HG03060 (cell line): Measurements from ENCODE around the gene AVPR1B.
"Not testable (repeated sequence)": the region's sequence is repeated elsewhere in the genome, so short reads cannot be mapped to it uniquely, and the experiment has no call there.

Experiments
- ATAC-seq: cut with Tn5 transposase; IDR thresholded peaks from one replicate; pipeline ENCODE4 v1.9.1; 2021; ENCODE audit warnings: low read depth, moderate number of reproducible peaks; ENCODE audit not compliant: unreplicated experiment

AVPR1B gene

DNA sequence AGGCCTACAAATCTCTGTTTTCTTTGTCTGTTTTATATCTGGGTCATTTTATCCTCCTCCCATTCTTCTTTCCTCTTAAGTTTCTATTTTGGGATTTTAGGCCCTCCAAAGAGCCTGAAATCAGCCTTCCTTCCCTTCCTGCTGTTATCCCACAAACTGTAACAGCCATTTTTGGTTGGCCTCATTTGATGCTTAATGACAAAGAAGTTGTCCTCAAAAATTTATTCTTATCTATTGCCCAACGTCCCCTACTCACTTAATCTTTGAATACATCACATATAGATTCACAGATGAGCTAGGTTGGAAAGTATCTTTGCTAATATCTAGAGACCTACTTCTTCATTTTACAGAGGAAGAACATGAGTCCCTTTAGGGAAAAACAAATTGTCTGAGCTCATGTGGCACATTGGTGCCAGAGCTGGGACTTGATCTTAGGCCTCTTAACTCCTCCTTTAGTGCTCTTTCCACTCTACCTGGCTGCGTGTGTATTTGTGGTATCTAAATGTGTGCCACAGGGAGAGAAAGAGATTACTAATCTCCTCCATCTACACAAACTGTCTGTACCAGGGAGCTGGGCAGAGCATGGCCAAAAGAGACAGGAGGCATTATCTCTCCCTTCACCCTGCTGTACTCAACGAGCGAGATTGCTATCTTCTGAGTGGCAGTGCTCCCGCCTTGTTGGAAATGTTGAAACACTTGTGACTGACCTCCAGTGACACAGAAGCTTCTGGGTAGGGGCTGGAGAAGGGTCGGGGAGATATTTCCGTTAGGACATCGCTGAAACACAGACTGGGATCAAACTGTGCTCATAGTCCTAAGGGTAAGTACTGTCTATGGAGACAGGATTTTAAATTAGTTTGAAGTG lies 34.1 kb downstream of the AVPR1B start:
- ATAC-seq, result no peak

DNA sequence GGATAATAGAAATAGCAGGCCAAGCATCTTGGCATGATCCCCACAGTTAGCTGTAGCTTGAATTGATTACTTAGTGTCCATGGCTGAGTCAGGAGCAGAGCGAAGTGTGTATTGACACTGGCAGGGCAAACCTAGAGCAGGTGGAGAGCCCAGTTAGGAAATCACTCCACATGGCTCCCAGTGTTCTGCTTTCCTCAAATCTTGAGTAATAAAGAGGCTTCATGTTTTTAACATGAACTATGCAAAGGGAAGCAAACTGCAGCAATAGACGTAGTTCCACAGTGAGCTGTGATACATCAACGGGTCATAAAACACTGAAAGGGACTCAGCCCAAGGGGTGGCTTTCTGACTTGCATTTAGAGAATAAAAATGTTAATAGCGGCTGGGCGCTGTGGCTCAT lies 35.3 kb downstream of the AVPR1B start:
- no peak for ATAC-seq

DNA sequence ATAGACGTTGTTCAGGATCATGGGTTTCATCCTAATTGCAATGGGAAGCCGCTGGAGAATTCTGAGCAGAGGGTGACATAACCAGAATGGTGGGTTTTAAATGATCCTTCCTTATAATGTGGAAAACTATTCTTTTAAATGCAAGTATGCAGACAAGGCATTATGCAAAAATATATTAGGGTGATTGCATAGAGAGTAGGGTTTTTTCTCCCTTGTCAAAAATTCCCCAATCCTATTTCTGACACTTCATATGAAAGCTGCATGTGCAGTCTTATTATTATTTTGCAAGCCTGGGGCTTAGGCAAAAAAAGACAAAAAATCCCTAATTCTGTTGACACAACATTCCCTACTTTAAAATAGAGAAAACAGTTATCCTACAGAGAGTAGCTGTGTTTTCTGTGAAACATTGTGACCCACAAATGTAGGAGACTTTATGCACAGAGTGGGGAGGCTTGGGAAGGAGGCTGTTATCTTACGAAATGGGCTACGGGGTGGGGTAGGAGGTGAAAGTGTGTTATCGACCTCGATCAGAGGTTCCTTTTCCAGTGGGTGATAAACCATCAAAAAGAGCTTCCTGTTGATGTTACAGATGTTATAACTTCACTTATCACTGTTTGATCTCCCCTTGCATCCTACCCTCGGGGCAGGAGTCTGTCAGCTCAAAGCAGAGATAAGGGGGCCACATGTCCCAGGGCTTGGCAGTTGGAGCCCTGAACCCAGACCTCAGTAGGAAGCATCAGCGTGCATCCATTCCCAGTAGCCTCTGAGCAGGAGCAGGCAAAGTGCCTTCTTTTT lies 37.0 kb downstream of the AVPR1B start:
- no peak for ATAC-seq

DNA sequence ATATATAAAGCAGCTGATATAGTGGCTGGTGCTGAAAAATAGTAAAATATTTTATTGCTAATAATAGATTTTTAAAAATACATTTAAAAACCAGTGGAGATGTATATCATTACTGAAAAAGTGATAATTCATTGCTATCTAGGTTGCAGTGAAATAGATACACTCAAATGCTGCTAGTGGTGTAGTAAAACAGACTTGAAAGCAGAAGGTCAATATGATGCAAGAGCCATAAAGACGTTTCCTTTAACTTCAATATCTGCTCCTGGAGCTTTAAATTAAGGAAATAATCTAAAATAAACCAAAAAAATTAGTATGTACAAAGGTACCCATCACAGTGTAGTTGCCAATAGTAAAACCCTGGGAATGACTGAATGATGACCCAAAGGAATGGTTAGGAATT lies 38.1 kb downstream of the AVPR1B start:
- ATAC-seq, result no peak

DNA sequence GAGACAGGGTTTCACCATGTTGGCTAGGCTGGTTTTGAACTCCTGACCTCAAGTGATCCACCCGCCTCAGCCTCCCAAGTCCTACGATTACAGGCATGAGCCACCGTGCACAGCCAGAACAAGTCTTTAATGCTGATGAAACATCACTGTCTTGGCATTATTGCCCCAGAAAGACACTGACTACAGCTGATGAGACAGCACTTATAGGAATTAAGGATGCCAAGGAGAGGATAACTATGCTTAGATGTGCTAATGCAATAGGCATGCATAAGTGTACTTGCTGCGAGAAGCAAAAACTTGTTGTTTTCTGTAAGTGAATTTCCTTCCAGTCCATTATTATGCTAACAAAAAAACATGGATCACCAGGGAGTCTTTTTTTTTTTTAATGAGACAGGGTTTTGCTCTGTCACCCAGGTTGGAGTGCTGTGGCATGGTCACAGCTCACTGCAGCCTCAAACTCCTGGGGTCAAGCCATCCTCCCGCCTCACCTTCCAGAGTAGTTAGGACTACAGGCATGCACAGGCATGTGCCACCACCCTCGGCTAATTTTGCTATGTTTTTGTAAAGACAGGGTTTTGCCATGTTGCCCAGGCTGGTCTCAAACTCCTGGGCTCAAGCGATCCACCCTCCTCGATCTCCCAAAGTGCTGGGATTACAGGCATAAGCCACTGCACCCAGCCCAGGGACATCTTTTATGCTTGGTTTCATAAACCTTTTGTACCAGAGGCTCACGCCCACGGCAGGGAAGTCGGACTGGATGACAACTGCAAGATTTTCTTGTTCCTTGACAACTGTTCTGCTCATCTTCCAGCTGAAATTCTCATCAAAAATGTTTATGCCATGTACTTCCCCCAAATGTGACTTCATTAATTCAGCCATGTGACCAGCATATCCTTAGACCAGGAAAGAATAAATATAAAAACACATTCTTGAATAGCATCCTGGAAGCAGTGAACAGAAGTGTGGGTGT lies 41.1 kb downstream of the AVPR1B start:
- no peak for ATAC-seq

DNA sequence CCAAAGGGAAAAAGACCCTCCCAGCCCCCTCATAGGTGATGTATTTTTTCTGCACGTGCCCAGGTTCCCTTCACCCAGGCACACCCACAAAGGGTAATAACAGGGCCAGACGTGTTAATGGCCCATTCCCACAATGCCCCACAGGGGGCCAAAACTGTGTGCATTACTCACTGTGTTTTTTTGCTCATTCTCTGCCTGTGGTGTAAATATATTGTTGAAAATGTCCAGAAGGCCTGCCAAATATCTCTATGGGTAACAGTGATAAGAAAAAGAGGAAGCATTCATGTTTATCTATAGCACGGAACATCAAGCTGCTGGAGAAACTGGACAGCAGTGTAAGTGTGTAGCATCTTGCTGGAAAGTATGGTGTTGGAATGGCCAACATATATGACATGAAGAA lies 42.3 kb downstream of the AVPR1B start:
- ATAC-seq, result no peak

DNA sequence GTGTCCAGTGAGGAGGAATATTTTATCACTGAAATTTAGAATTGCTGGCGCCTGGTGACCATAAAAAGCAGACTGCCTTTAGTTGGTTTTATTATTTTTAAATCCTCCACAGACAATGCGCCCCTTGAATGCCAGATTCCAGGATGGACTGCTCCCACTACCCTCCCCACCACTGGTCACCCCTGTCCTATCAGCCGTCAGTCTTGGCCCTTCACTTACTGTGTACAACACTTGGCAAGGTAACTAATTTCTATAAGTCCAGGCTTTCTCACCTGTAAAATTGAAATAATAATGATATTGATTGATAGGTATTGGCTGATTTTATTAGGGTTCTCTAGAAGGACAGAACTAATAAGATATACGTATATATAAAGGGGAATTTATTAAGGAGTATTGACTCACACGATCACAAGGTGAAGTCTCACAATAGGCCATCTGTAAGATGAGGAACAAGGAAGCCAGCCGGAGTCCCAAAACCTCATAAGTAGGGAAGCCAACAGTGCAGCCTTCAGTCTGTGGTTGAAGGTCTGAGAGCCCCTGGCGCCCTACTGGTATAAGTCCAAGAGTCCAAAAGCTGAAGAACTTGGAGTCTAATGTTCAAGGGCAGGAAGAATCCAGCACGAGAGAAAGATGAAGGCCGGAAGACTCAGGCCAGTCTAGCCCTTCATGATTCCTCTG lies 46.4 kb downstream of the AVPR1B start:
- no peak for ATAC-seq

GRCh38 chr1:206068314-206068713 lies 48.9 kb downstream of the AVPR1B start:
- ATAC-seq, result no peak

DNA sequence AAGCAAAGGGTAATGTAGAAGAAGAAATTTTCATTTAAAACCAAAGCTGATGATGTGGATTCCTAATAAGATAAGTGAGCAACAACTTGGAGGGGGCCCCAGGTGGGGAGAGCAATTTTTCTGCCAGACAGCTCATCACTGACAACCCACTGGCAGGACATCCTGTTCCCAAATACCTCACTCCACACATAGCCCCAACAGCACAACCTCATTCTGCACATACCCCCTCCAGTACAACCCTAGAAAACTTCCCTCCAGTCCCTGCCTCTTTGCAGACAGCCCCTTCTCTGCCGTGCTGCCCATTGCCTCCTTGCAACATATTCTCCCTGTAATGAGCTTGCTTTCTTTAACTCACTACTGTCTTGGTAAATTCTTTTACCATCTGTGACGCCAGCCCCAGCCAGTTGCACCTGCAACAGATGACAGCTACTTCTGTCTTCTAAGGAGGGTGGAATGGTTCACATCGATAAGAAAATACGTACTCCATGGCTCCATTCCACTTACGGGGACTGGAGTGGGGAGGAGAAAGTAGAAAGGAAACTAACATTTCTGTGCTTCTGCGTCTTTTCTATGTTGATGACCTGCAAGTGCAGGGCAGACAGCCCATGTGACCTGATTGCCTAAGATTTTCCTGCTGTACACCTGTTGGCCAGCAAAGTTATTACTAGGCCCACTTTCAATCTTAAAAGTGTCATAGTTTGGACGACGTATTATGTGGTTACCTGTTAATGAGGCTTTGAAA lies 49.5 kb downstream of the AVPR1B start:
- no peak for ATAC-seq

- peak; percentile 75 for ATAC-seq
Observed at GRCh38 chr1:206066479-206067171, 50.6 kb downstream of the AVPR1B start.

- ATAC-seq, result no peak
Observed at GRCh38 chr1:206065547-206066145, 51.5 kb downstream of the AVPR1B start.

DNA sequence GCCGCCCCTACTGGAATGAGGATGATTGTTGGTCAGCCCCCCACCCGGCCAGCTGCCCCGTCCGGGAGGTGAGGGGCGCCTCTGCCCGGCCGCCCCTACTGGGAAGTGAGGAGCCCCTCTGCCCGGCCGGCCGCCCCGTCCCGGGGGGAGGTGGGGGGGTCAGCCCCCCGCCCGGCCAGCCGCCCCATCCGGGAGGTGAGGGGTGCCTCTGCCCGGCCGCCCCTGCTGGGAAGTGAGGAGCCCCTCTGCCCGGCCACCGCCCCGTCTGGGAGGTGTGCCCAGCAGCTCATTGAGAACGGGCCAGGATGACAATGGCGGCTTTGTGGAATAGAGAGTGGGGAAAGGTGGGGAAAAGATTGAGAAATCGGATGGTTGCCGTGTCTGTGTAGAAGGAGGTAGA lies 52.7 kb downstream of the AVPR1B start:
- ATAC-seq, result not testable (repeated sequence)

DNA sequence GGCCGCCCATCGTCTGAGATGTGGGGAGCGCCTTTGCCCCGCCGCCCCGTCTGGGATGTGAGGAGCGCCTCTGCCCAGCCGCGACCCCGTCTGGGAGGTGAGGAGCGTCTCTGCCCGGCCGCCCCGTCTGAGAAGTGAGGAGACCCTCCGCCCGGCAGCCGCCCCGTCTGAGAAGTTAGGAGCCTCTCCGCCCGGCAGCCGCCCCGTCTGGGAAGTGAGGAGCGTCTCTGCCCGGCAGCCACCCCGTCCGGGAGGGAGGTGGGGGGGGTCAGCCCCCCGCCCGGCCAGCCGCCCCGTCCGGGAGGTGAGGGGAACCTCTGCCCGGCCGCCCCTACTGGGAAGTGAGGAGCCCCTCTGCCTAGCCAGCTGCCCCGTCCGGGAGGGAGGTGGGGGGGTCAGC lies 53.2 kb downstream of the AVPR1B start:
- not testable (repeated sequence) for ATAC-seq

DNA sequence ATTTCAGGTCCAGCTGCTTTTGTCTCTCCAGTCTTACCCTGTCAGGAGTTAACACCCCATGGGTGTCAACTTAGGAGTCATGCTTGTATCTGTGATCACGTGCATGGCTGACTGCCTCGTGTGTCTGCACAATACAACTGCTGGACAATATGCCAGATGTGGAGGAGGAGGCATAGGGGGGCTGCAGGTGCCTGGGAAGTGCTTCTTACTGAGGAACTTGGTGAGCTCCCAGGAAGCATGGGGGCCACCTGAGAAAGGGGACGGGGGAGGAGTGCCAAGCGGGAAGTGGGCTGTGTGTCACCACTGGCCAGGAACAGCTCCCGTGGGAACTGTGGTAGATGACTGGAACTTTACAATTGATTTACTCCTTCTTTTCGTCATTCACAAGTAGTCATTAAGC lies 54.7 kb downstream of the AVPR1B start:
- no peak for ATAC-seq

GRCh38 chr1:206060844-206061243 lies 56.3 kb downstream of the AVPR1B start:
- ATAC-seq, result no peak
